CD4-positive, CD25-positive, alpha-beta regulatory T cell (primary cell): ENCODE results near the gene LONRF3. TPM values are rescaled to one million over a fixed set of nuclear protein-coding genes. Genes with fewer than 3 reads are reported as not detected.

Experiments
- ATAC-seq, 2 donors: fragments of 150-1000 bp; cut with Tn5 transposase; one replicate each; pipeline ENCODE4 v1.10.0; 2021; ENCODE audit warnings: low read depth in 2 of 2, moderate number of reproducible peaks in 2 of 2, moderate library complexity in 1 of 2
- DNase-seq, 3 donors: peaks; one replicate each; pipeline versions ENCODE4 v3.0.0 to v3.0.0-alpha.2; 2012 to 2022; ENCODE audit warnings: mixed read lengths in 1 of 3
- H3K27ac ChIP-seq: one replicate; pipeline ENCODE4 v1.7.0; 2013; ENCODE audit warnings: mild to moderate bottlenecking, low read length; ENCODE audit not compliant: insufficient read depth, poor library complexity, severe bottlenecking
- H3K27me3 ChIP-seq: one replicate; pipeline ENCODE4 v1.7.0; 2013; ENCODE audit warnings: low read length; ENCODE audit not compliant: control insufficient read depth, insufficient read depth
- H3K36me3 ChIP-seq: one replicate; pipeline ENCODE4 v1.7.0; 2013; ENCODE audit warnings: mild to moderate bottlenecking, low read length, moderate library complexity; ENCODE audit not compliant: control insufficient read depth, insufficient read depth
- H3K4me1 ChIP-seq: 2 replicates; pipeline ENCODE4 v1.7.0; 2013; ENCODE audit warnings: mild to moderate bottlenecking, low read length; ENCODE audit not compliant: insufficient read depth, control insufficient read depth, poor library complexity, severe bottlenecking
- H3K4me3 ChIP-seq: one replicate; pipeline ENCODE4 v1.7.0; 2013; ENCODE audit warnings: low read depth, mild to moderate bottlenecking, low read length, moderate library complexity
- H3K9me3 ChIP-seq, 2 experiments: 1 replicate in 1 of 2; 2 replicates in 1 of 2; pipeline ENCODE4 v1.7.0; 2013; ENCODE audit warnings: low read length in 2 of 2, mild to moderate bottlenecking in 1 of 2, moderate library complexity in 1 of 2; ENCODE audit not compliant: control insufficient read depth in 2 of 2
- H3K27ac Mint-ChIP-seq, 3 donors: one replicate each; pipeline ENCODE4 v1.8.0; 2020 to 2022; ENCODE audit warnings: mild to moderate bottlenecking in 3 of 3, mixed read lengths in 3 of 3, moderate library complexity in 2 of 3
- H3K27me3 Mint-ChIP-seq: one replicate; pipeline ENCODE4 v1.8.0; 2022; ENCODE audit warnings: mild to moderate bottlenecking, mixed read lengths
- H3K36me3 Mint-ChIP-seq: one replicate; pipeline ENCODE4 v1.8.0; 2020; ENCODE audit warnings: mixed read lengths
- H3K4me1 Mint-ChIP-seq, 4 donors: one replicate each; pipeline ENCODE4 v1.8.0; 2020 to 2022; ENCODE audit warnings: mixed read lengths in 4 of 4, mild to moderate bottlenecking in 1 of 4
- H3K4me3 Mint-ChIP-seq, 4 donors: one replicate each; pipeline ENCODE4 v1.8.0; 2020 to 2022; ENCODE audit warnings: mild to moderate bottlenecking in 4 of 4, mixed read lengths in 4 of 4, moderate library complexity in 3 of 4
- H3K9me3 Mint-ChIP-seq, 7 donors: one replicate each; pipeline ENCODE4 v1.8.0; 2020 to 2022; ENCODE audit warnings: mixed read lengths in 7 of 7, mild to moderate bottlenecking in 3 of 7, moderate library complexity in 2 of 7
- polyA plus RNA-seq, 4 donors: library from polyadenylated mRNA; unstranded; fragments of 300-500 nt; fragmentation: Illumina TruSeq; gene quantifications; one replicate each; pipeline ENCODE4 v1.2.3, GENCODE V29; 2021
- total RNA-seq: library from RNA; stranded (reverse); gene quantifications from one replicate; pipeline ENCODE4 v1.2.3, GENCODE V29; 2022

Gene LONRF3
- total and polyA plus RNA-seq, 5 donors from 2014 or later = 1.2 to 5.3 (median 1.6) TPM

- Histone ChIP-seq H3K27ac (no peak overlapping the region), H3K27me3 (no peaks in the 10 kb centered on the region), H3K9me3 (no peaks in the 10 kb centered on the region), H3K4me1 (no peaks in the 10 kb centered on the region), H3K36me3 (no peaks in the 10 kb centered on the region), H3K4me3 (no peak overlapping the region)
- no peaks in the 10 kb centered on the region for H3K4me1 Mint-ChIP-seq
- H3K9me3 Mint-ChIP-seq = no peaks in the 10 kb centered on the region
- peak overlapping the region in 1 of 3 donors; percentile 48 for H3K27ac Mint-ChIP-seq
- ATAC-seq = no peak
- no peaks in the 10 kb centered on the region for H3K36me3 Mint-ChIP-seq
- H3K4me3 Mint-ChIP-seq = no peak overlapping the region
- no peaks in the 10 kb centered on the region for H3K27me3 Mint-ChIP-seq
- no peak for DNase-seq
Measured at GRCh38 chrX:119041175-119041574, 66.8 kb downstream of the LONRF3 start.

GRCh38 chrX:119042040-119042439 is 67.6 kb downstream of the LONRF3 start:
- Histone ChIP-seq H3K27ac (no peak overlapping the region), H3K27me3 (no peaks in the 10 kb centered on the region), H3K4me3 (no peak overlapping the region), H3K36me3 (no peaks in the 10 kb centered on the region), H3K9me3 (no peaks in the 10 kb centered on the region), H3K4me1 (no peaks in the 10 kb centered on the region)
- no peak overlapping the region for H3K4me3 Mint-ChIP-seq
- no peaks in the 10 kb centered on the region for H3K9me3 Mint-ChIP-seq
- no peak for DNase-seq
- no peaks in the 10 kb centered on the region for H3K36me3 Mint-ChIP-seq
- no peak for ATAC-seq
- no peak overlapping the region for H3K27ac Mint-ChIP-seq
- no peaks in the 10 kb centered on the region for H3K4me1 Mint-ChIP-seq
- no peaks in the 10 kb centered on the region for H3K27me3 Mint-ChIP-seq

DNA sequence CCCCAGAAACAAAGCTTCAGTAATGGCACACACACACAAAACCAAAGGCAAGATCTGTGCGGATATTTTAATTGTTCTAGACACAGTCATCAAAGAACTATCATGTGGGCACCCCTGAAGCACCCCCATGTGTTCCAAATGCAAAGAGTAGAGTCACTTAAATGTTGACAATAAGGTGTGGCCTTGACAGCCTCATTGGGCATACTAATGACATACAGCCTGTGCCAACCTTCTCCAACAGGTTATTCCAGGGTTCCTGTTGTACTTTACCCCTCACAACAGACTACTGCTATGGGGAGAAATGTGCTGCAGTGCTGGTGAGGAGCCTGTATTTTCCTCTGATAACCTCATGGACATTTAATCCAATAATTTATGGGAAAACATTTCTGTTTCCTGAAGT is 68.6 kb downstream of the LONRF3 start:
- Mint-ChIP-seq H3K27ac (no peak overlapping the region), H3K36me3 (no peaks in the 10 kb centered on the region), H3K4me3 (no peak overlapping the region), H3K9me3 (no peaks in the 10 kb centered on the region), H3K4me1 (no peaks in the 10 kb centered on the region), H3K27me3 (no peaks in the 10 kb centered on the region)
- no peak overlapping the region for H3K4me3 ChIP-seq
- H3K36me3 ChIP-seq = no peaks in the 10 kb centered on the region
- no peaks in the 10 kb centered on the region for H3K9me3 ChIP-seq
- no peak for ATAC-seq
- no peak for DNase-seq
- H3K4me1 ChIP-seq = no peaks in the 10 kb centered on the region
- H3K27me3 ChIP-seq = no peaks in the 10 kb centered on the region
- H3K27ac ChIP-seq = no peak overlapping the region

GRCh38 chrX:119045884-119046283 is 71.5 kb downstream of the LONRF3 start:
- no peaks in the 10 kb centered on the region for H3K36me3 Mint-ChIP-seq
- Histone ChIP-seq H3K27me3 (no peaks in the 10 kb centered on the region), H3K36me3 (no peaks in the 10 kb centered on the region), H3K9me3 (no peaks in the 10 kb centered on the region), H3K27ac (no peak overlapping the region), H3K4me3 (no peak overlapping the region), H3K4me1 (no peaks in the 10 kb centered on the region)
- no peak for DNase-seq
- no peaks in the 10 kb centered on the region for H3K4me1 Mint-ChIP-seq
- no peak overlapping the region for H3K27ac Mint-ChIP-seq
- ATAC-seq = no peak
- peaks cover 10% of the 10 kb centered on the region for H3K27me3 Mint-ChIP-seq
- H3K9me3 Mint-ChIP-seq = peaks cover 0 to 2% (median 0%) of the 10 kb centered on the region in 7 donors
- H3K4me3 Mint-ChIP-seq = no peak overlapping the region

DNA sequence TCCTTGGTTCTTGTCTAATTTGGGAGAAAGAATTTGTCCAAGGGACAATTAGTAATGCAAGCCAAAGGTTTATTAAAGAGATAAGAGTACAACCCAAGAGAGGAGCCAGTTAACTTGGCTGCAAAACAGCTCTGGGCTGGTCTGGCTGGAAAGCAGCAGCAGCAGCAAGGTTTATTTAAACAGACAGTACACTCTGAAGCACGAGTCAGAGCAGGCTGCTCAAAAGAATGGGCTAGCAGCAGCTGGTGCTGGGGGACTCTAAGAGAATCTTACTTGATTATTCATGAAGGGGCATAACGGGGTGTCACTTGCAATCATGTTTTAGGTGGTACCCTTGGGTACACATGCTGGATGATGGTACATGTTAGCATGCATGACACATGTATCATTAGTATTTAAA is 81.3 kb downstream of the LONRF3 start:
- H3K27ac Mint-ChIP-seq = no peak overlapping the region
- no peaks in the 10 kb centered on the region for H3K27me3 Mint-ChIP-seq
- H3K9me3 Mint-ChIP-seq = no peaks in the 10 kb centered on the region
- H3K36me3 Mint-ChIP-seq = no peaks in the 10 kb centered on the region
- Histone ChIP-seq H3K4me3 (no peak overlapping the region), H3K27me3 (peaks cover 3% of the 10 kb centered on the region), H3K4me1 (no peaks in the 10 kb centered on the region), H3K27ac (no peak overlapping the region), H3K36me3 (no peaks in the 10 kb centered on the region), H3K9me3 (no peaks in the 10 kb centered on the region)
- H3K4me3 Mint-ChIP-seq = no peak overlapping the region
- DNase-seq = no peak
- ATAC-seq = no peak
- no peaks in the 10 kb centered on the region for H3K4me1 Mint-ChIP-seq

GRCh38 chrX:119062750-119063374 is 88.4 kb downstream of the LONRF3 start:
- Mint-ChIP-seq H3K4me1 (no peaks in the 10 kb centered on the region), H3K27me3 (peaks cover 4% of the 10 kb centered on the region), H3K36me3 (no peaks in the 10 kb centered on the region), H3K4me3 (no peak overlapping the region), H3K9me3 (no peaks in the 10 kb centered on the region), H3K27ac (no peak overlapping the region)
- H3K36me3 ChIP-seq = no peaks in the 10 kb centered on the region
- H3K27me3 ChIP-seq = no peaks in the 10 kb centered on the region
- H3K4me1 ChIP-seq = no peaks in the 10 kb centered on the region
- DNase-seq (no peak), ATAC-seq (no peak)
- no peak overlapping the region for H3K27ac ChIP-seq
- no peaks in the 10 kb centered on the region for H3K9me3 ChIP-seq
- H3K4me3 ChIP-seq = no peak overlapping the region

DNA sequence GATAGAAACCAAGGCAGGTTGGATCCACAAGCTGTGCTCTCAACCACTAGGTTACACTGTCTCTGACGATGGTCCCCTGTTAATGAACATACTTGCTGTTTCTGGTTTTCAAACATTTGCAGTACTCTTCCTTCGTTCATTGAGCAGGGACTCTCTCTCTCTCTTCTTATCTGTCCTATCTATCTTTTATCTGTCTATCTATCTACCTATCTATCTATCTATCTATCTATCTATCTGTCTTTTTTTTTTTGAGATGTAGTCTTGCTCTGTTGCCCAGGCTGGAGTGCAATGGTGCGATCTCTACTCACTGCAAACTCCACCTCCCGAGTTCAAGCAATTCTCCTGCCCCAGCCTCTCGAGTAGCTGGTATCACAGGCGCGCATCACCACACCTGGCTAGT is 89.0 kb downstream of the LONRF3 start:
- peaks cover 4% of the 10 kb centered on the region for H3K27me3 Mint-ChIP-seq
- Histone ChIP-seq H3K4me3 (no peak overlapping the region), H3K9me3 (no peaks in the 10 kb centered on the region), H3K27me3 (no peaks in the 10 kb centered on the region), H3K27ac (no peak overlapping the region), H3K4me1 (no peaks in the 10 kb centered on the region), H3K36me3 (no peaks in the 10 kb centered on the region)
- no peak overlapping the region for H3K4me3 Mint-ChIP-seq
- H3K27ac Mint-ChIP-seq = no peak overlapping the region
- no peaks in the 10 kb centered on the region for H3K36me3 Mint-ChIP-seq
- H3K4me1 Mint-ChIP-seq = no peaks in the 10 kb centered on the region
- ATAC-seq (no peak), DNase-seq (no peak)
- H3K9me3 Mint-ChIP-seq = no peaks in the 10 kb centered on the region

DNA sequence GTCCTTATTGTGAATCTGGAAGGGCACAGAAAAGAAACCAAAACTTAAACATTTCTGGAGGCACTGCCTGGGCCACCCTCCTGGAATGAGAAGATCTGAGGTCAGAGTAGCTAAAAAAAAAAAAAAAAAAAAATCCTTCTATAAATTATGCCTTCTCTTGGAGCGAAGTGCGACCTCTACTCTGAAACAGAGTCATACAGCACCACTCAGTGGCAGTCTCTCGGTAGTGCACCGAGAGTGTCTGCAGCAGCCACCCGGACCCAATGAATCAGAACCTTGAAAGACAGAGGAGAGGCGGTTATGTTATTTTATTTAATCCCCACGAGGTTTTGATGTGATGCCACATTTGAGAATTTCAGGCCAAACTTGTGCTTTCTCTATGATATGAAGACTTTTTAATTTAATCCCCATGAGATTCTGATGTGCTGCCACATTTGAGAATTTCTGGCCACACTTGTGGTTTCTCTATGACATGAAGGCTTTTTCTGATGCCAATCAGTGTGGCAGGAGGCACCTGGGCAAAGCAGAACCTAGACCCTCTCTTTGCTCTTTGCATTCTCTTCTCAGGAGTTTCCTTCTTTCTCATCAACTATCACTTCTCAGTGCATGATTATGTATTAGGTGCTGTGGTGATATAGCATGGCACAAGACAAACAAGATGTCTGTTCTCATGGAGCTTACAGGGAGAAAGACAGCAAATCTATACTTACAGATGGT is 92.8 kb downstream of the LONRF3 start:
- H3K27ac Mint-ChIP-seq = no peak overlapping the region
- H3K9me3 Mint-ChIP-seq = no peaks in the 10 kb centered on the region
- H3K4me3 Mint-ChIP-seq = no peak overlapping the region
- Histone ChIP-seq H3K4me1 (no peaks in the 10 kb centered on the region), H3K4me3 (no peak overlapping the region), H3K9me3 (no peaks in the 10 kb centered on the region), H3K36me3 (no peaks in the 10 kb centered on the region), H3K27ac (no peak overlapping the region), H3K27me3 (peaks cover 4% of the 10 kb centered on the region)
- no peaks in the 10 kb centered on the region for H3K36me3 Mint-ChIP-seq
- DNase-seq (peak; percentile 1 to 35 (median 15)), ATAC-seq (peak in 1 of 2 donors; percentile 50)
- H3K4me1 Mint-ChIP-seq = no peaks in the 10 kb centered on the region
- H3K27me3 Mint-ChIP-seq = peaks cover 4% of the 10 kb centered on the region
